Activated CD4-positive, CD25-positive, alpha-beta regulatory T cell (primary cell): ENCODE results near the gene B4GALNT1.
"Not testable (repeated sequence)": the region's sequence is repeated elsewhere in the genome, so short reads cannot be mapped to it uniquely, and the experiment has no call there.

Experiments used
- DNase-seq, 4 experiments: peaks; one replicate each; lab custom pipeline; 2025; lab: John Stamatoyannopoulos, UW

The B4GALNT1 gene

GRCh38 chr12:57637364-57637763 is 4.4 kb upstream of the B4GALNT1 start:
- DNase-seq: no peak

- not testable (repeated sequence) for DNase-seq
These were observed 3.7 kb upstream of the B4GALNT1 start for GRCh38 chr12:57636731-57637130.

- DNase-seq: no peak
These were observed 686 bp downstream of the B4GALNT1 start for GRCh38 chr12:57632073-57632957.

DNA sequence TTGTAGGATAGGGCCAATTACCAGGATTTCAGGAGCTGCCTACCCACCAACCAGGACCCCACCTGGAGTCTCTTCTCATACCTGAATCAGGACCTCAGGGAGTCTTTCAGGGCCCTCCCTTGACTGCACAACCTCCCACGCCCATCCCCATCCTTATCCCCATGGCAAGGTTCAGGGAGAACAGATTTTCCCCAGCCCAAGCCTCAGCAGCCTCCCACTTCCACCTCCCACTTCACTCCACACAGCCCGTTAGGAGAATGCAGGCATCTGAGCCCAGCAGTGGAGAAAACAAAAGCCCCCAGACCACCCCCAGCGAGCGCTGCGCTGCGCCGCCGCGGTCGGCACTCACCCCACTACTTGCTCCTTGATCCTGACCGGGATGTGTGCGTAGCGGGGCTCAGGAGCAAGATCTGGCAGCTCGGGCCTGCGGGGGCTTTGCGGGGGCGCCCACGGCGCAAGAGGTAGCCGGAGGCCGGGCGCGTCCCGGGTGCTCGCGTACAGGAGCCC is 1.4 kb downstream of the B4GALNT1 start:
- no peak for DNase-seq

DNA sequence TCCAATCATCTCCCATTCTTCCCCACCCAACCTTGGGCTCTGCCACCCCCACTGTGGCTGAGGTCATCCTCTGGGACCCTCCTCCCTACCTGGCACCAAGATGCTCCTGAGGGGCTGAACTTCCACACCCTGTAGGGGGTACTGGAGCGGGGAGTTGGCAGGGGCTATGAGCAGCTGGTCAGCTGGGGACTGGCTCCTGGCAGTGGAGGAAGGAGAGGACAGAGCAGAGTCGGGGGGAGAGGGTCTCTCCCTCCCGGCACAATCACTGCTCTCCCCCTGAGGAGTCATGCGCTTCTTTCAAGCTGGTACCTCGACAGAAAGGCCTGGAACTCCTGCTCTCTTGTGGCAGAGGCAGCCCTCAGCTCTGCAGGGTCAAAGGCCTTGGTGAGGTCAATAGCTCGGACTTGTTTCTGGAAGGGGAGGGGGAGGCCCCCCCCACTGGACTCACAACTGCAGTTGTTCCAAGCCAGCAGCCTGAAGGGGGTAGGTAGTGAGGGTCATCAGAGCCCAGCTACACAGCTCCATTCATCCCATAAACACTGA is 2.0 kb downstream of the B4GALNT1 start:
- DNase-seq: no peak

DNA sequence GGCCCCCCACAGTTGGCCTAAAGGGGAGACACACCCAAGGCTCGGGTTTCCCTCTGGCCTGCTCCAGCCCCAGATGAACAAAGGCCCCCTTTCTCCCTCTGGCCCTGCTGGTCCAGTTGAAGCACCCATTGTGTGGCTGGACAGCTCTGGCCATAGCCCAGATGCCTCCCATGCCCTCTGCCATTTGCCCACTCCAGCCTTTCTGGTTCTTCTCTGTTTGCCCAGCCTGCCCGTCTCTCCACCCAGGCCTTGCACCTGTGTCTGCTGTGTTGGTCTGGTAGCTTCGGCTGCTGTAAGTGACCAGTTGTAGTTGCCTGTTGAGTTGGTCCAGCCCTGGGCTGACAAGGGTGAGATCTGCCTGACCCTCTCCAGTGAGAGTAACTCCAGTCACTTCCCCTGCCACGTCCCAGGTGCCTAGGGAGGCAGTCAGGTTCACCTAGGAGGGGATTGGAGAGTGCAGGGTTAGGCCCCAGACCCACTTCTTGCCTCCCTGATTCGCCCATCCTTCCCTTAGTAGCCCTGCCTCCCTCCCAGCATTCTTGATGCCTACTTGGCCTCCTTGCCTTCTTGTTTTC is 3.0 kb downstream of the B4GALNT1 start:
- DNase-seq: no peak

GRCh38 chr12:57628280-57629191 is 4.5 kb downstream of the B4GALNT1 start:
- DNase-seq: no peak

DNA sequence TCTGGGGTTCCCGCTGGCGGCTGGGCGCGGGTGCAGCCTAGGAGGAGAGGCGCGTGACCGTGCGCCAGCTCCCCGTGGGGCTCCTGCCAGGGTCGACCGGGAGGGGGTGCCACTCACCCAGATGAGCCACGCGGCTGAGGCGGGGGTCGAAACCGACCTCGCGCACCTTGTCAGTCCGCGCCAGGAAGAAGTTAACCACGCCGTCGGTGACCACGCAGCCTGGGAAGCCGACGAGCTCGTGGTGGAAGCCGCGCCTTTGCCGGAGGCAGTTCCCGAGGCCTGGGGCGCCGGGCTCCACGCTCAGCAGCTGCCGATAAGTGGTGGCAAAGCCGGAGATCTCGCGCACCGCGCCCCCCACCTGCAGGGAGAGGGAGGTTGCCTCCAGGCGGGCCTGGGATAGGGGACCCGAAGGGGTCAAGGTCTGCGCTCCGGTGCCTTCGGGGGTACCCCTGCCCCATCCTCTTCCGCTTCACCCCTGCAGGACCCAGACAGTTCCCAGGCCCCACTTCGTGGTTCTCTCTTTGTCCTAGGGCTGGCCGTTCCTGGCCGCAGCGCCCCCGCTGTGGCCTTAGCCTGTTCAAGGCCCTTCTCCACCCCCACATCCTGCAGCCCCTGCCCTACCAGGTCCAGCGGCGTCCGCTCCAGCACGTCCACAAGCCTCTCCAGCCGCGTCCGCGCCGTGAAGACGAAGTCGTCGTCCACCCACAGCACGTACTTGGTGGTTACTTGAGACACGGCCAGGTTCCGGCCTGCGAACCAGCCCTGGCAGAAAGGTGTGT is 5.3 kb downstream of the B4GALNT1 start:
- DNase-seq: no peak

GRCh38 chr12:57626921-57627445 is 6.0 kb downstream of the B4GALNT1 start:
- no peak for DNase-seq

- no peak for DNase-seq
These were observed 6.7 kb downstream of the B4GALNT1 start for GRCh38 chr12:57626111-57626920.

- DNase-seq: no peak
These were observed 7.6 kb downstream of the B4GALNT1 start for GRCh38 chr12:57625261-57626032.

- no peak for DNase-seq
These were observed 8.4 kb downstream of the B4GALNT1 start for GRCh38 chr12:57624441-57625220.

GRCh38 chr12:57623811-57624390 is 9.1 kb downstream of the B4GALNT1 start:
- no peak for DNase-seq

- no peak for DNase-seq
These were observed 9.6 kb downstream of the B4GALNT1 start for GRCh38 chr12:57623385-57623784.

GRCh38 chr12:57622293-57623245 is 10.4 kb downstream of the B4GALNT1 start:
- DNase-seq: no peak

GRCh38 chr12:57621497-57622292 is 11.3 kb downstream of the B4GALNT1 start:
- peak in 3 of 4 experiments; percentile 35 to 46 (median 44) for DNase-seq
